BJ (cell line): Measurements from ENCODE around the gene KLHL14. TPM values are rescaled to one million over a fixed set of nuclear protein-coding genes. Genes with fewer than 3 reads are reported as not detected.

Experiments
- CTCF ChIA-PET: fragments of 350-600 bp; formaldehyde crosslinking; extraction: SDS; loops from one replicate; lab custom pipeline; 2021; ENCODE audit warnings: antibody characterized with exemption, inconsistent platforms; lab: Yijun Ruan, JAX
- POLR2A ChIA-PET: fragments of 300-600 bp; sonication (Branson Sonifier 250); formaldehyde crosslinking; extraction: SDS; loops from one replicate; lab custom pipeline; 2021; ENCODE audit warnings: antibody characterized with exemption; lab: Charles Lee
- DNase-seq: peaks from one replicate; pipeline ENCODE4 v3.0.0-alpha.2; 2011; ENCODE audit warnings: low read depth
- H3K27me3 ChIP-seq: 2 replicates; pipeline ENCODE4 v1.6.0; 2011; ENCODE audit warnings: low read length; ENCODE audit not compliant: control insufficient read depth, insufficient read depth
- H3K36me3 ChIP-seq: 2 replicates; pipeline ENCODE4 v1.5.1; 2011; ENCODE audit warnings: low read length; ENCODE audit not compliant: control insufficient read depth, insufficient read depth
- H3K4me3 ChIP-seq: 2 replicates; pipeline ENCODE4 v1.5.1; 2011; ENCODE audit warnings: low read depth, mild to moderate bottlenecking, control low read depth, low read length
- polyA plus RNA-seq: library from polyadenylated mRNA; depleted of rRNA; stranded (reverse); fragments of >200 nt; gene quantifications from 2 replicates; pipeline ENCODE4 v1.2.3, GENCODE V29; 2011
- TF ChIP-seq, protein P1 (sequence below): IDR thresholded peaks from 2 replicates; pipeline ENCODE4 v1.5.1; 2011; ENCODE audit warnings: low read depth, mild to moderate bottlenecking, control low read depth, inconsistent platforms, low read length, moderate library complexity; ENCODE audit not compliant: insufficient read depth

Gene KLHL14
- polyA plus RNA-seq, 1 experiment: not detected

GRCh38 chr18:32750328-32750727 lies 22.5 kb downstream of the KLHL14 start:
- Histone ChIP-seq H3K4me3 (no peak overlapping the region), H3K36me3 (no peaks in the 10 kb centered on the region), H3K27me3 (no peaks in the 10 kb centered on the region)
- CTCF ChIA-PET: interaction anchor here (0.9 kb wide), 1 partner anchor 35 kb away, joined by 3 read pairs; no protein-coding TSS in a partner anchor
- TF ChIP-seq, protein P1, sequence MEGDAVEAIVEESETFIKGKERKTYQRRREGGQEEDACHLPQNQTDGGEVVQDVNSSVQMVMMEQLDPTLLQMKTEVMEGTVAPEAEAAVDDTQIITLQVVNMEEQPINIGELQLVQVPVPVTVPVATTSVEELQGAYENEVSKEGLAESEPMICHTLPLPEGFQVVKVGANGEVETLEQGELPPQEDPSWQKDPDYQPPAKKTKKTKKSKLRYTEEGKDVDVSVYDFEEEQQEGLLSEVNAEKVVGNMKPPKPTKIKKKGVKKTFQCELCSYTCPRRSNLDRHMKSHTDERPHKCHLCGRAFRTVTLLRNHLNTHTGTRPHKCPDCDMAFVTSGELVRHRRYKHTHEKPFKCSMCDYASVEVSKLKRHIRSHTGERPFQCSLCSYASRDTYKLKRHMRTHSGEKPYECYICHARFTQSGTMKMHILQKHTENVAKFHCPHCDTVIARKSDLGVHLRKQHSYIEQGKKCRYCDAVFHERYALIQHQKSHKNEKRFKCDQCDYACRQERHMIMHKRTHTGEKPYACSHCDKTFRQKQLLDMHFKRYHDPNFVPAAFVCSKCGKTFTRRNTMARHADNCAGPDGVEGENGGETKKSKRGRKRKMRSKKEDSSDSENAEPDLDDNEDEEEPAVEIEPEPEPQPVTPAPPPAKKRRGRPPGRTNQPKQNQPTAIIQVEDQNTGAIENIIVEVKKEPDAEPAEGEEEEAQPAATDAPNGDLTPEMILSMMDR: no peak
- no peak for DNase-seq
- POLR2A ChIA-PET: no interaction called here

GRCh38 chr18:32749809-32750208 lies 23.0 kb downstream of the KLHL14 start:
- no peak overlapping the region for H3K4me3 ChIP-seq
- no peaks in the 10 kb centered on the region for H3K27me3 ChIP-seq
- TF ChIP-seq, protein P1: no peak
- no peaks in the 10 kb centered on the region for H3K36me3 ChIP-seq
- DNase-seq: no peak
- CTCF ChIA-PET: no interaction called here
- POLR2A ChIA-PET: no interaction called here

GRCh38 chr18:32742579-32742978 lies 30.2 kb downstream of the KLHL14 start:
- DNase-seq: no peak
- H3K4me3 ChIP-seq: no peak overlapping the region
- no peaks in the 10 kb centered on the region for H3K36me3 ChIP-seq
- TF ChIP-seq, protein P1: no peak
- ChIA-PET POLR2A (no interaction called here), CTCF (interaction anchor here (1.2 kb wide), 1 partner anchor 12 kb away, joined by 3 read pairs; no protein-coding TSS in a partner anchor)
- H3K27me3 ChIP-seq: no peaks in the 10 kb centered on the region

DNA sequence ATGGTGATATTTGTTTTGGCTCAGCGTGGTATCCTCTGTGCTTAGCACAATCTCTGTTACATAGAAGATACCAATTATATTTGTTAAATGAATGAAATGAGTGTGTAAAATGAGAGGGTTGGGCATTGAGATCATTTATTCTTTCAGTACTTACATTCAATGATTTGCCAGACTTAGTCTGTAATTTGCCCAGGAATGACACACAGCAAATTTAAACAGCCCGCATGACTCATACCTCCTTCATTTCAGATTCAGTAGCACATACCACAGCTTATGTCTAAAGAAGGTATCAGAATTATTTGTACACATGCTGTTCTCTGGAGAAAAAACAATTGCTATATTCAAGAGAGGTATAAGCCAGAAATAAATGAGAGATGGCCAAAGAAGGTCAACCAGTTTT lies 37.0 kb downstream of the KLHL14 start:
- POLR2A ChIA-PET: no interaction called here
- TF ChIP-seq, protein P1: no peak
- H3K4me3 ChIP-seq: no peak overlapping the region
- H3K36me3 ChIP-seq: no peaks in the 10 kb centered on the region
- CTCF ChIA-PET: no interaction called here
- H3K27me3 ChIP-seq: no peaks in the 10 kb centered on the region
- no peak for DNase-seq

- Histone ChIP-seq H3K36me3 (no peaks in the 10 kb centered on the region), H3K27me3 (no peaks in the 10 kb centered on the region), H3K4me3 (no peak overlapping the region)
- POLR2A ChIA-PET: no interaction called here
- CTCF ChIA-PET: no interaction called here
- DNase-seq: no peak
- TF ChIP-seq, protein P1: no peak
These were observed 38.4 kb downstream of the KLHL14 start for GRCh38 chr18:32734442-32734841.
